Measurements from ENCODE around the gene ITGA6.

GRCh38 chr2:172389685-172390339, 37.6 kb upstream of the ITGA6 start:
- TF ChIP-seq TAF1 (IDR thresholded peaks at IDR 0.05; ENCODE audit: low read depth) (no peak), EP300 (conservative IDR thresholded peaks at IDR 0.05; ENCODE audit: poor library complexity, severe bottlenecking) (no peak)

Measured in neural cell (in vitro differentiated cells).